Gastrocnemius medialis (tissue), 4 donors: ENCODE results near the gene MEGF11.

ENCODE experiments used
- POLR2A ChIP-seq, 2 donors: fragments of 450-650 bp; IDR thresholded peaks; one replicate each; pipeline ENCODE4 v1.6.1; 2017; ENCODE audit warnings: antibody characterized with exemption in 2 of 2, mild to moderate bottlenecking in 2 of 2, moderate library complexity in 2 of 2
- TF ChIP-seq, protein P1 (sequence below), 5 experiments: fragments of 450-650 bp in 3 of 5; fragments of 200-600 bp in 2 of 5; sonication (generic) in 2 of 5; IDR thresholded peaks in 4 of 5; conservative IDR thresholded peaks in 1 of 5; 1 replicate in 4 of 5; 2 replicates in 1 of 5; pipeline ENCODE4 v1.5.1; 2016 to 2019; ENCODE audit warnings: antibody characterized with exemption in 5 of 5, mild to moderate bottlenecking in 3 of 5, moderate library complexity in 3 of 5

GRCh38 chr15:66169625-66170024 is 83.9 kb downstream of the MEGF11 start:
- TF ChIP-seq, protein P1, sequence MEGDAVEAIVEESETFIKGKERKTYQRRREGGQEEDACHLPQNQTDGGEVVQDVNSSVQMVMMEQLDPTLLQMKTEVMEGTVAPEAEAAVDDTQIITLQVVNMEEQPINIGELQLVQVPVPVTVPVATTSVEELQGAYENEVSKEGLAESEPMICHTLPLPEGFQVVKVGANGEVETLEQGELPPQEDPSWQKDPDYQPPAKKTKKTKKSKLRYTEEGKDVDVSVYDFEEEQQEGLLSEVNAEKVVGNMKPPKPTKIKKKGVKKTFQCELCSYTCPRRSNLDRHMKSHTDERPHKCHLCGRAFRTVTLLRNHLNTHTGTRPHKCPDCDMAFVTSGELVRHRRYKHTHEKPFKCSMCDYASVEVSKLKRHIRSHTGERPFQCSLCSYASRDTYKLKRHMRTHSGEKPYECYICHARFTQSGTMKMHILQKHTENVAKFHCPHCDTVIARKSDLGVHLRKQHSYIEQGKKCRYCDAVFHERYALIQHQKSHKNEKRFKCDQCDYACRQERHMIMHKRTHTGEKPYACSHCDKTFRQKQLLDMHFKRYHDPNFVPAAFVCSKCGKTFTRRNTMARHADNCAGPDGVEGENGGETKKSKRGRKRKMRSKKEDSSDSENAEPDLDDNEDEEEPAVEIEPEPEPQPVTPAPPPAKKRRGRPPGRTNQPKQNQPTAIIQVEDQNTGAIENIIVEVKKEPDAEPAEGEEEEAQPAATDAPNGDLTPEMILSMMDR (IDR thresholded peaks at IDR 0.05 in 4 of 5, conservative IDR thresholded peaks at IDR 0.05 in 1 of 5), result no peak
- no peak for TF ChIP-seq POLR2A (IDR thresholded peaks at IDR 0.05)
